Breast epithelium (tissue), 4 donors: Measurements from ENCODE around the gene TAS2R39. TPM values are rescaled to one million over a fixed set of nuclear protein-coding genes. Genes with fewer than 3 reads are reported as not detected.
"Not testable (repeated sequence)": the region's sequence is repeated elsewhere in the genome, so short reads cannot be mapped to it uniquely, and the experiment has no call there.

Experiments
- DNase-seq, 2 donors: peaks; one replicate each; pipeline ENCODE4 v3.0.0-alpha.2; 2019; ENCODE audit warnings: low spot score in 2 of 2
- H3K27ac ChIP-seq, 2 donors: fragments of 200-600 bp; sonication (generic) in 1 of 2; one replicate each; pipeline ENCODE4 v1.5.1; 2016 to 2019; ENCODE audit warnings: mild to moderate bottlenecking in 1 of 2
- H3K27me3 ChIP-seq, 2 donors: fragments of 200-600 bp; sonication (generic) in 1 of 2; one replicate each; pipeline versions ENCODE4 v1.5.1 to v1.6.0; 2017 to 2019; ENCODE audit warnings: control low read depth in 1 of 2, mild to moderate bottlenecking in 1 of 2
- H3K36me3 ChIP-seq: fragments of 200-600 bp; one replicate; pipeline ENCODE4 v1.5.1; 2019
- H3K4me1 ChIP-seq, 2 donors: fragments of 200-600 bp; sonication (generic); one replicate each; pipeline ENCODE4 v1.5.1; 2016 to 2019; ENCODE audit warnings: control low read depth in 1 of 2
- H3K4me3 ChIP-seq, 3 donors: fragments of 200-600 bp; sonication (generic); 1 replicate in 2 of 3; 2 replicates in 1 of 3; pipeline ENCODE4 v1.5.1; 2016 to 2019; ENCODE audit warnings: mild to moderate bottlenecking in 3 of 3, moderate library complexity in 2 of 3
- H3K9me3 ChIP-seq, 2 donors: fragments of 200-600 bp; sonication (generic) in 1 of 2; one replicate each; pipeline ENCODE4 v1.5.1; 2016 to 2019; ENCODE audit warnings: control low read depth in 1 of 2
- POLR2A ChIP-seq: fragments of 450-650 bp; IDR thresholded peaks from one replicate; pipeline ENCODE4 v1.6.1; 2016; ENCODE audit warnings: antibody characterized with exemption, mild to moderate bottlenecking, moderate library complexity
- POLR2AphosphoS5 ChIP-seq, 3 donors: sonication (generic); formaldehyde crosslinking; IDR thresholded peaks; one replicate each; pipeline ENCODE4 v1.6.1; 2017; ENCODE audit warnings: antibody characterized with exemption in 3 of 3
- intact Hi-C: fragments of 100-400 bp; cut with DNase I; formaldehyde crosslinking; loops from one replicate; pipeline ENCODE4 v1.15.1; 2023; ENCODE audit warnings: low total_unique reads
- total RNA-seq, 3 donors: library from RNA; depleted of rRNA; stranded (reverse); fragments of >200 nt; gene quantifications; one replicate each; pipeline ENCODE4 v1.1.0, GENCODE V29; 2016
- TF ChIP-seq, protein P1 (sequence below), 3 donors: fragments of 450-650 bp; IDR thresholded peaks; one replicate each; pipeline ENCODE4 v1.5.1; 2016 to 2017; ENCODE audit warnings: antibody characterized with exemption in 3 of 3, mild to moderate bottlenecking in 3 of 3, moderate library complexity in 3 of 3

The TAS2R39 gene
- total RNA-seq, 3 donors from 2014 or later: not detected

DNA sequence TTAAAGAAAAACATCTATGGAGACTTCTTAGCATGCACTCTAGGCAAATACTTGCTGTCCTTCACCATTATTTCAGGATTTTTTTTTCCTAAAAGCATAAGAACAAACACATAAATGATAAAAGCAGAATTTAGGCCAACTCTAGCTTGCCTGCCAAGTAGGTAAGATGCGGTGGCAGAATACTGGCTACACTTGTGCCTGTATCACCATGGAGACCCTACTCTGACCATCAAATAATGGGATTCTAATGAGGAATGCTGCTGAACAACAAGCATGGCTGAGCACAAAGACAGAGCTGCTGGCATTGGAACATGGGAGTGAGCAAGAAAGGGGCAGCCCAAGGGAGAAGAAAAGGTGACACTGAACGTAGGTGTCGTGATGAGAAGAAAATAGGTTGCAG lies 20.2 kb downstream of the TAS2R39 start:
- intact Hi-C loops: no loop called here

GRCh38 chr7:143205560-143206293 lies 22.5 kb downstream of the TAS2R39 start:
- Histone ChIP-seq H3K27me3 (no peaks in the 10 kb centered on the region), H3K4me3 (no peak overlapping the region), H3K4me1 (no peaks in the 10 kb centered on the region), H3K36me3 (no peaks in the 10 kb centered on the region), H3K9me3 (no peaks in the 10 kb centered on the region), H3K27ac (no peak overlapping the region)
- intact Hi-C loops: no loop called here
- TF ChIP-seq POLR2AphosphoS5 (IDR thresholded peaks at IDR 0.05) (no peak), POLR2A (no peak)
- TF ChIP-seq, protein P1, sequence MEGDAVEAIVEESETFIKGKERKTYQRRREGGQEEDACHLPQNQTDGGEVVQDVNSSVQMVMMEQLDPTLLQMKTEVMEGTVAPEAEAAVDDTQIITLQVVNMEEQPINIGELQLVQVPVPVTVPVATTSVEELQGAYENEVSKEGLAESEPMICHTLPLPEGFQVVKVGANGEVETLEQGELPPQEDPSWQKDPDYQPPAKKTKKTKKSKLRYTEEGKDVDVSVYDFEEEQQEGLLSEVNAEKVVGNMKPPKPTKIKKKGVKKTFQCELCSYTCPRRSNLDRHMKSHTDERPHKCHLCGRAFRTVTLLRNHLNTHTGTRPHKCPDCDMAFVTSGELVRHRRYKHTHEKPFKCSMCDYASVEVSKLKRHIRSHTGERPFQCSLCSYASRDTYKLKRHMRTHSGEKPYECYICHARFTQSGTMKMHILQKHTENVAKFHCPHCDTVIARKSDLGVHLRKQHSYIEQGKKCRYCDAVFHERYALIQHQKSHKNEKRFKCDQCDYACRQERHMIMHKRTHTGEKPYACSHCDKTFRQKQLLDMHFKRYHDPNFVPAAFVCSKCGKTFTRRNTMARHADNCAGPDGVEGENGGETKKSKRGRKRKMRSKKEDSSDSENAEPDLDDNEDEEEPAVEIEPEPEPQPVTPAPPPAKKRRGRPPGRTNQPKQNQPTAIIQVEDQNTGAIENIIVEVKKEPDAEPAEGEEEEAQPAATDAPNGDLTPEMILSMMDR (IDR thresholded peaks at IDR 0.05): no peak
- DNase-seq: peak in 1 of 2 donors; percentile 30

More for the DNA sequence above, 20.2 kb downstream of the TAS2R39 start:
- no peak for DNase-seq
- no peak overlapping the region for H3K4me3 ChIP-seq
- no peak overlapping the region for H3K27ac ChIP-seq
- H3K27me3 ChIP-seq: no peaks in the 10 kb centered on the region
- no peaks in the 10 kb centered on the region for H3K36me3 ChIP-seq
- TF ChIP-seq, protein P1 (IDR thresholded peaks at IDR 0.05): no peak
- no peaks in the 10 kb centered on the region for H3K4me1 ChIP-seq
- H3K9me3 ChIP-seq: no peaks in the 10 kb centered on the region

DNA sequence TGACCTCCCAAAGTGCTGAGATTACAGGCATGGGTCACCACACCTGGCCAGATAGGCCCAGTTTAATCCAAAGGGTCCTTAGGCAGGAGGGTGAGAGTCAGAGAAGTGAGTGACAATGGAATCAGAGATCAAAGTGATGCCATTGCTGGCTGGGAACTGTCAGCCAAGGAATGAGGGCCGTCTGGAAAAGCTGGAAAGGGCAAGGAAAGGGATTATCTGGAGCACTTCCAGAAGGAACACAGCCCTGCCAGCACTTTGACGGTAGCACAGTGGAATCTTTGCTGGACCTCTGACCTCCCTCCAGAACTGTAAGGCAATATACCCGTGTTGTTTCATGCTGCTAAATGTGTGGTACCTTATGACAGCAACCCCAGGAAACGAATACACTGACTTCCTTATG lies 27.3 kb downstream of the TAS2R39 start:
- peak overlapping the region in 1 of 2 donors; percentile 8 for H3K27ac ChIP-seq
- H3K36me3 ChIP-seq: no peaks in the 10 kb centered on the region
- H3K9me3 ChIP-seq: no peaks in the 10 kb centered on the region
- TF ChIP-seq, protein P1 (IDR thresholded peaks at IDR 0.05): no peak
- TF ChIP-seq POLR2AphosphoS5 (IDR thresholded peaks at IDR 0.05) (no peak), POLR2A (no peak)
- no peak overlapping the region for H3K4me3 ChIP-seq
- intact Hi-C loops: loop anchor here (5.0 kb wide), 1 partner anchor 203 kb away; no protein-coding TSS in a partner anchor
- no peak for DNase-seq
- no peaks in the 10 kb centered on the region for H3K4me1 ChIP-seq
- no peaks in the 10 kb centered on the region for H3K27me3 ChIP-seq

DNA sequence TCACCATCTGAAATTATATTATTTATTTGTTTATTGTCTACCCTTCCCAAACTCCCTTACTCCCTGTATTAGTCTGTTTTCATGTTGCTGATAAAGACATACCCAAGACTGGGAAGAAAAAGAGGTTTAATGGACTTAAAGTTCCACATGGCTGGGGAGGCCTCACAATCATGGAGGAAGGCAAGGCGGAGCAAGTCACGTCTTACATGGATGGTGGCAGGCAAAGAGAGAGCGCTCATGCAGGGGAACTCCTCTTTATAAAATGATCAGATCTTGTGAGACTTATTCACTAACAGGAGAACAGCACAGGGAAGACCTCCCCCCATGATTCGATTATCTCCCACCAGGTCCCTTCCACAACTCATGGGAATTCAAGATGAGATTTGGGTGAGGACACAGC lies 30.3 kb downstream of the TAS2R39 start:
- not testable (repeated sequence) for H3K4me3 ChIP-seq, H3K27ac ChIP-seq, H3K36me3 ChIP-seq, H3K27me3 ChIP-seq, H3K4me1 ChIP-seq, DNase-seq, H3K9me3 ChIP-seq
- intact Hi-C loops: loop anchor here (5.0 kb wide), 1 partner anchor 206 kb away; no protein-coding TSS in a partner anchor

- H3K36me3 ChIP-seq: no peaks in the 10 kb centered on the region
- DNase-seq: peak in 1 of 2 donors; percentile 35
- H3K9me3 ChIP-seq: no peaks in the 10 kb centered on the region
- H3K4me3 ChIP-seq: no peak overlapping the region
- intact Hi-C loops: loop anchor here (5.0 kb wide), 1 partner anchor 208 kb away; no protein-coding TSS in a partner anchor
- H3K27me3 ChIP-seq: no peaks in the 10 kb centered on the region
- no peak overlapping the region for H3K27ac ChIP-seq
- TF ChIP-seq POLR2A: no peak
- peak in 1 of 3 donors; percentile 41 for TF ChIP-seq POLR2AphosphoS5 (IDR thresholded peaks at IDR 0.05)
- TF ChIP-seq, protein P1 (IDR thresholded peaks at IDR 0.05): peak; percentile 99 to 100 (median 100)
- no peaks in the 10 kb centered on the region for H3K4me1 ChIP-seq
Observed at GRCh38 chr7:143214789-143215679, 31.8 kb downstream of the TAS2R39 start.
